ENCODE results near the gene HMGN1. TPM values are rescaled to one million over a fixed set of nuclear protein-coding genes. Genes with fewer than 3 reads are reported as not detected.

HMGN1 gene
- total RNA-seq, 1 experiment from 2014 or later: 391 TPM

GRCh38 chr21:39392981-39393380 is 44.1 kb upstream of the HMGN1 start:
- TF ChIP-seq, protein P1, sequence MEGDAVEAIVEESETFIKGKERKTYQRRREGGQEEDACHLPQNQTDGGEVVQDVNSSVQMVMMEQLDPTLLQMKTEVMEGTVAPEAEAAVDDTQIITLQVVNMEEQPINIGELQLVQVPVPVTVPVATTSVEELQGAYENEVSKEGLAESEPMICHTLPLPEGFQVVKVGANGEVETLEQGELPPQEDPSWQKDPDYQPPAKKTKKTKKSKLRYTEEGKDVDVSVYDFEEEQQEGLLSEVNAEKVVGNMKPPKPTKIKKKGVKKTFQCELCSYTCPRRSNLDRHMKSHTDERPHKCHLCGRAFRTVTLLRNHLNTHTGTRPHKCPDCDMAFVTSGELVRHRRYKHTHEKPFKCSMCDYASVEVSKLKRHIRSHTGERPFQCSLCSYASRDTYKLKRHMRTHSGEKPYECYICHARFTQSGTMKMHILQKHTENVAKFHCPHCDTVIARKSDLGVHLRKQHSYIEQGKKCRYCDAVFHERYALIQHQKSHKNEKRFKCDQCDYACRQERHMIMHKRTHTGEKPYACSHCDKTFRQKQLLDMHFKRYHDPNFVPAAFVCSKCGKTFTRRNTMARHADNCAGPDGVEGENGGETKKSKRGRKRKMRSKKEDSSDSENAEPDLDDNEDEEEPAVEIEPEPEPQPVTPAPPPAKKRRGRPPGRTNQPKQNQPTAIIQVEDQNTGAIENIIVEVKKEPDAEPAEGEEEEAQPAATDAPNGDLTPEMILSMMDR (IDR thresholded peaks at IDR 0.05; ENCODE audit: insufficient read depth in 1 of 2, low read depth in 1 of 2, low read length in 1 of 2, severe bottlenecking in 1 of 2, unreplicated experiment in 1 of 2): no peak
- ChIA-PET POLR2A (interaction anchor here (0.6 kb wide), 1 partner anchor 78 kb away, joined by 5 read pairs; no protein-coding TSS in a partner anchor), CTCF (no interaction called here)
- Mint-ChIP-seq H3K27ac (ENCODE audit: unreplicated experiment) (no peak overlapping the region), H3K4me3 (ENCODE audit: unreplicated experiment) (no peak overlapping the region), H3K36me3 (ENCODE audit: insufficient read depth, unreplicated experiment) (peaks cover 41% of the 10 kb centered on the region), H3K4me1 (ENCODE audit: low read depth, unreplicated experiment) (no peaks in the 10 kb centered on the region), H3K9me3 (ENCODE audit: unreplicated experiment) (no peaks in the 10 kb centered on the region), H3K27me3 (ENCODE audit: insufficient read depth, unreplicated experiment) (no peaks in the 10 kb centered on the region)
- intact Hi-C loops (cut with micrococcal nuclease; ENCODE audit: unreplicated experiment): no loop called here
- Histone ChIP-seq H3K27me3 (replicated peaks; ENCODE audit: control insufficient read depth, insufficient read depth, low read length) (no peaks in the 10 kb centered on the region), H3K36me3 (ENCODE audit: control insufficient read depth, insufficient read depth, low read length) (peaks cover 1% of the 10 kb centered on the region; the same call in 1 of the 2 replicates), H3K4me3 (ENCODE audit: low read depth, low read length) (no peak overlapping the region), H3K9me3 (no peaks in the 10 kb centered on the region), H3K4me1 (no peaks in the 10 kb centered on the region)
- no TSS peak for BruUV-seq (replicated peaks)
- DNase-seq: no peak

GRCh38 chr21:39390212-39390765 is 41.4 kb upstream of the HMGN1 start:
- peaks cover 36% of the 10 kb centered on the region for H3K36me3 Mint-ChIP-seq (ENCODE audit: insufficient read depth, unreplicated experiment)
- H3K27me3 Mint-ChIP-seq (ENCODE audit: insufficient read depth, unreplicated experiment): no peaks in the 10 kb centered on the region
- no peak overlapping the region for H3K27ac Mint-ChIP-seq (ENCODE audit: unreplicated experiment)
- no peak overlapping the region for H3K4me3 ChIP-seq (ENCODE audit: low read depth, low read length)
- H3K9me3 ChIP-seq: no peaks in the 10 kb centered on the region
- H3K27me3 ChIP-seq (replicated peaks; ENCODE audit: control insufficient read depth, insufficient read depth, low read length): no peaks in the 10 kb centered on the region
- ChIA-PET CTCF (interaction anchor here (2.5 kb wide), 1 partner anchor 17 kb away, joined by 7 read pairs; no protein-coding TSS in a partner anchor), POLR2A (no interaction called here)
- H3K36me3 ChIP-seq (ENCODE audit: control insufficient read depth, insufficient read depth, low read length): no peaks in the 10 kb centered on the region
- no peak for DNase-seq
- no peak overlapping the region for H3K4me3 Mint-ChIP-seq (ENCODE audit: unreplicated experiment)
- H3K4me1 Mint-ChIP-seq (ENCODE audit: low read depth, unreplicated experiment): no peaks in the 10 kb centered on the region
- intact Hi-C loops (cut with micrococcal nuclease; ENCODE audit: unreplicated experiment): no loop called here
- H3K9me3 Mint-ChIP-seq (ENCODE audit: unreplicated experiment): no peaks in the 10 kb centered on the region
- peaks cover 4% of the 10 kb centered on the region; the same call in 1 of the 2 replicates for H3K4me1 ChIP-seq
- TF ChIP-seq, protein P1 (IDR thresholded peaks at IDR 0.05; ENCODE audit: insufficient read depth in 1 of 2, low read depth in 1 of 2, low read length in 1 of 2, severe bottlenecking in 1 of 2, unreplicated experiment in 1 of 2): no peak
- BruUV-seq (replicated peaks): no TSS peak

- peak overlapping the region; percentile 69 for H3K27ac Mint-ChIP-seq (ENCODE audit: unreplicated experiment)
- Histone ChIP-seq H3K4me3 (ENCODE audit: low read depth, low read length) (no peak overlapping the region), H3K4me1 (peaks cover 4% of the 10 kb centered on the region; the same call in 1 of the 2 replicates), H3K36me3 (ENCODE audit: control insufficient read depth, insufficient read depth, low read length) (no peaks in the 10 kb centered on the region), H3K9me3 (no peaks in the 10 kb centered on the region), H3K27me3 (replicated peaks; ENCODE audit: control insufficient read depth, insufficient read depth, low read length) (no peaks in the 10 kb centered on the region)
- TF ChIP-seq, protein P1 (IDR thresholded peaks at IDR 0.05; ENCODE audit: insufficient read depth in 1 of 2, low read depth in 1 of 2, low read length in 1 of 2, severe bottlenecking in 1 of 2, unreplicated experiment in 1 of 2): no peak
- CTCF ChIA-PET: interaction anchor here (2.5 kb wide), 1 partner anchor 15 kb away, joined by 7 read pairs; no protein-coding TSS in a partner anchor
- intact Hi-C loops (cut with micrococcal nuclease; ENCODE audit: unreplicated experiment): loop anchor here (1.0 to 5.0 kb wide), 5 partner anchors 15 to 206 kb away; partner anchors contain the start of genes BRWD1, HMGN1 and PSMG1
- no TSS peak for BruUV-seq (replicated peaks)
- H3K27me3 Mint-ChIP-seq (ENCODE audit: insufficient read depth, unreplicated experiment): no peaks in the 10 kb centered on the region
- no peak for DNase-seq
- H3K36me3 Mint-ChIP-seq (ENCODE audit: insufficient read depth, unreplicated experiment): peaks cover 36% of the 10 kb centered on the region
- H3K4me3 Mint-ChIP-seq (ENCODE audit: unreplicated experiment): peak overlapping the region; percentile 82
- H3K4me1 Mint-ChIP-seq (ENCODE audit: low read depth, unreplicated experiment): no peaks in the 10 kb centered on the region
- POLR2A ChIA-PET: no interaction called here
- H3K9me3 Mint-ChIP-seq (ENCODE audit: unreplicated experiment): no peaks in the 10 kb centered on the region
These were observed 39.9 kb upstream of the HMGN1 start for GRCh38 chr21:39388811-39389155.

Measured in Caco-2 (cell line).